NB4 (cell line): ENCODE data around the gene SMPDL3A.

Source experiments
- CTCF ChIP-seq: IDR thresholded peaks from one replicate; pipeline ENCODE4 v1.5.1; 2012; ENCODE audit warnings: low read depth, low read length
- POLR2A ChIP-seq: IDR thresholded peaks from 2 replicates; pipeline ENCODE4 v1.6.1; 2011; ENCODE audit warnings: mild to moderate bottlenecking; ENCODE audit not compliant: insufficient read length; ENCODE audit errors: extremely low read depth

DNA sequence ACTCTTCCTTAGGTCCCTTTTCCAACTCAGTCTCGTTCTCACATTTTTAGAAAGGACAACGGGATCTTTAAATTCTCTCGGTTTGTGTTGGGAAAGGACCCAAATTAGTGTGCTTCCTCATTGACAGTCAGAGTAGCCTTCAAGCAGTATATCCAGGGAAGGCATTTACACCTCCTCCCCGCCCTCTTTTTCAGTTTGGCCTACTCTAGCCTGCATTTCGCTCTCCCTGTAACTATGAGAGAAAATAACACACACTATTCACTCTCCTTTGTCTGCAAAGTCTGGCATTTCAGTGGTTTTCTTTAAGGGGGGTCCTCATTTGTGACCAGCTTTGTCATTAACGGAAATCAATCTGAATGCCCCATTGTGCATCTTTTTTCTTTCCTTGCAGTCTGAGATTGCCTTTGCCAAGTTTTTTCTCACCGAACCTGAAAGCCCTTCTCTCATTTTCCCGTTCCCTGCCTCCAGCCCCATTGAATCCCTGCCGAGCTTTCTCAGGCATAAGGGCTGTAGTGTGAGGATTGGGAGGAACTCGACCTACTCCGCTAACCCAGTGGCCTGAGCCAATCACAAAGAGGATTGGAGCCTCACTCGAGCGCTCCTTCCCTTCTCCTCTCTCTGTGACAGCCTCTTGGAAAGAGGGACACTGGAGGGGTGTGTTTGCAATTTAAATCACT, 9.9 kb upstream of the SMPDL3A start:
- TF ChIP-seq CTCF (no peak), POLR2A (no peak)
